ENCODE results near the gene TPTE2.

- TF ChIP-seq POLR2A (IDR thresholded peaks at IDR 0.05): no peak
- no peak for TF ChIP-seq CTCF (IDR thresholded peaks at IDR 0.05)
Observed at GRCh38 chr13:19590423-19590822, 29.1 kb upstream of the TPTE2 start.

Measured in uterus (tissue), 2 donors.